8988T (cell line): ENCODE measurements around the gene ETV3.
A peak's percentile ranks its signal among the peaks of the same experiment; 100 is the strongest.

Source experiments
- DNase-seq: peaks from one replicate; pipeline ENCODE4 v3.0.0; 2011

ETV3 gene

GRCh38 chr1:157090196-157090647 is 48.0 kb downstream of the ETV3 start:
- peak; percentile 78 for DNase-seq

- DNase-seq = no peak
Measured at GRCh38 chr1:157089789-157090188, 48.4 kb downstream of the ETV3 start.

- no peak for DNase-seq
Measured at GRCh38 chr1:157088607-157089006, 49.6 kb downstream of the ETV3 start.

GRCh38 chr1:157087030-157087429 is 51.2 kb downstream of the ETV3 start:
- DNase-seq = no peak

- DNase-seq = no peak
Measured at GRCh38 chr1:157086299-157086698, 51.9 kb downstream of the ETV3 start.

GRCh38 chr1:157085421-157085820 is 52.8 kb downstream of the ETV3 start:
- DNase-seq = no peak

GRCh38 chr1:157084720-157085119 is 53.5 kb downstream of the ETV3 start:
- DNase-seq = no peak

GRCh38 chr1:157081707-157082106 is 56.5 kb downstream of the ETV3 start:
- no peak for DNase-seq

GRCh38 chr1:157080714-157081113 is 57.5 kb downstream of the ETV3 start:
- no peak for DNase-seq

GRCh38 chr1:157077394-157077793 is 60.8 kb downstream of the ETV3 start:
- no peak for DNase-seq

- DNase-seq = no peak
Measured at GRCh38 chr1:157073944-157074685, 64.1 kb downstream of the ETV3 start.
